ENCODE results near the gene TBL1XR1.
A peak's percentile ranks its signal among the peaks of the same experiment; 100 is the strongest.

TBL1XR1 gene

DNA sequence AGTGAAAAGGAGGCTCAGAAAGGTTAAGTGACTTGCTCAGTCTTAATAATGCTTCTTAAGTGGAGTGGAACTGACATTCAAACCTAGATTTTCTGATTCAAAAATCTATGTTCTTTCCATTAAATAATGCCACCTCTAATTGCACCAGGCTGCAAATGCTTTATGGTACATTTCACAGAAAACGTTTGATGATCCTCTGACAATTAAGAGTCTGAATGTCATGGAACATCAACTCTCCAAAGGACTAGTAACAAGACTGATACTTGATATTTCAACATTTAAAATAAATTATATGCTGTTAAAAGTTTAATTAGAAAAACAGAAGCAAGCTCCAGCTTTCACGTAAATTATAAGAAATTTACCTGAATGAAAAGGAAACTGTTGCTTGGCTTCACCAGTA lies 151.5 kb downstream of the TBL1XR1 start:
- DNase-seq (ENCODE audit: low read depth) = no peak
- TF ChIP-seq, protein P1, sequence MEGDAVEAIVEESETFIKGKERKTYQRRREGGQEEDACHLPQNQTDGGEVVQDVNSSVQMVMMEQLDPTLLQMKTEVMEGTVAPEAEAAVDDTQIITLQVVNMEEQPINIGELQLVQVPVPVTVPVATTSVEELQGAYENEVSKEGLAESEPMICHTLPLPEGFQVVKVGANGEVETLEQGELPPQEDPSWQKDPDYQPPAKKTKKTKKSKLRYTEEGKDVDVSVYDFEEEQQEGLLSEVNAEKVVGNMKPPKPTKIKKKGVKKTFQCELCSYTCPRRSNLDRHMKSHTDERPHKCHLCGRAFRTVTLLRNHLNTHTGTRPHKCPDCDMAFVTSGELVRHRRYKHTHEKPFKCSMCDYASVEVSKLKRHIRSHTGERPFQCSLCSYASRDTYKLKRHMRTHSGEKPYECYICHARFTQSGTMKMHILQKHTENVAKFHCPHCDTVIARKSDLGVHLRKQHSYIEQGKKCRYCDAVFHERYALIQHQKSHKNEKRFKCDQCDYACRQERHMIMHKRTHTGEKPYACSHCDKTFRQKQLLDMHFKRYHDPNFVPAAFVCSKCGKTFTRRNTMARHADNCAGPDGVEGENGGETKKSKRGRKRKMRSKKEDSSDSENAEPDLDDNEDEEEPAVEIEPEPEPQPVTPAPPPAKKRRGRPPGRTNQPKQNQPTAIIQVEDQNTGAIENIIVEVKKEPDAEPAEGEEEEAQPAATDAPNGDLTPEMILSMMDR (IDR thresholded peaks at IDR 0.05; ENCODE audit: low read depth, low read length, missing control alignments) = no peak
- no peak overlapping the region for H3K4me3 ChIP-seq (ENCODE audit: low read depth, low read length)
- in situ Hi-C loops (cut with HindIII; ENCODE audit: low sequenced_read_pairs) = no loop called here

GRCh38 chr3:177045222-177045621 lies 152.1 kb downstream of the TBL1XR1 start:
- DNase-seq (ENCODE audit: low read depth) = no peak
- no peak overlapping the region for H3K4me3 ChIP-seq (ENCODE audit: low read depth, low read length)
- in situ Hi-C loops (cut with HindIII; ENCODE audit: low sequenced_read_pairs) = no loop called here
- TF ChIP-seq, protein P1 (IDR thresholded peaks at IDR 0.05; ENCODE audit: low read depth, low read length, missing control alignments) = no peak

DNA sequence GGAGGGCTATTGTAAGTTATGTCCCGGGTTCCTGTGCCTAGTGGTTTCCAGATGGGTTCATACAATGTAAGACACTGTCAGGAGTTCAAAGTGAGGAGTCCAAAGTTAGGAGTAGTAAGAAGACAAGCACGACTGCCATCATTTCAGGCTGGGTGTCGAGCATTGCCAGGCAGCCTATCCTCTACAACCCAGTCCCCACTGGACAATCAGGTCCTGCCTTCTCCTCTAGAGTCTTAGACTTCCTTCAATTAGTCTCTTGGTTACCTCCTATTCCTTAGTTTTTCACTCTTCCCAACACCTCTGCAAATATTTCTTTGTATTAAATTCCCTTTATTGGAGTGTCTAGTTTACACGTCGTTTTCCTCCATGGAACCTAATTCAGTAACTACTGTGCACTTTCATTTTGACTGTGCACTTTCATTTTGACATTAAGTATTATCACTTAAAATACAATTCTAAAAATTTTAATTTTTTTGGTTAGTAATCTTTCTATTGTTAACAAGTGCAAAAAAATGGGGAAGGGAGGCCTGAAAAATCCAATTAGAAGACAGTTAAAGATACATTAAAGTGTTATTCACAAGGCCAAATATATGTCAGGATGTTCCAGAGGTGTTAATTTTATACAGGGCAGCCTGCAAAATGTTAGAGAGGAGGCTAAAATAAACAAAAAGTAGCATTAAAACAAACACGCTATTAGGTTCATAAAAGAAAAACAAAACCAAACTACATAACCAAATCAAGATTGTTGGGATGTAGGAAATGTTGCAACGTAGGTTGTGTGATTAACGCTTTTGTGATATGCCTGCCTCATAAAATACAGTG lies 155.3 kb downstream of the TBL1XR1 start:
- in situ Hi-C loops (cut with HindIII; ENCODE audit: low sequenced_read_pairs) = no loop called here
- TF ChIP-seq, protein P1 (IDR thresholded peaks at IDR 0.05; ENCODE audit: low read depth, low read length, missing control alignments) = no peak
- no peak overlapping the region for H3K4me3 ChIP-seq (ENCODE audit: low read depth, low read length)
- DNase-seq (ENCODE audit: low read depth) = no peak

GRCh38 chr3:177041021-177041729 lies 156.1 kb downstream of the TBL1XR1 start:
- no peak overlapping the region for H3K4me3 ChIP-seq (ENCODE audit: low read depth, low read length)
- TF ChIP-seq, protein P1 (IDR thresholded peaks at IDR 0.05; ENCODE audit: low read depth, low read length, missing control alignments) = no peak
- in situ Hi-C loops (cut with HindIII; ENCODE audit: low sequenced_read_pairs) = no loop called here
- DNase-seq (ENCODE audit: low read depth) = peak; percentile 13

DNA sequence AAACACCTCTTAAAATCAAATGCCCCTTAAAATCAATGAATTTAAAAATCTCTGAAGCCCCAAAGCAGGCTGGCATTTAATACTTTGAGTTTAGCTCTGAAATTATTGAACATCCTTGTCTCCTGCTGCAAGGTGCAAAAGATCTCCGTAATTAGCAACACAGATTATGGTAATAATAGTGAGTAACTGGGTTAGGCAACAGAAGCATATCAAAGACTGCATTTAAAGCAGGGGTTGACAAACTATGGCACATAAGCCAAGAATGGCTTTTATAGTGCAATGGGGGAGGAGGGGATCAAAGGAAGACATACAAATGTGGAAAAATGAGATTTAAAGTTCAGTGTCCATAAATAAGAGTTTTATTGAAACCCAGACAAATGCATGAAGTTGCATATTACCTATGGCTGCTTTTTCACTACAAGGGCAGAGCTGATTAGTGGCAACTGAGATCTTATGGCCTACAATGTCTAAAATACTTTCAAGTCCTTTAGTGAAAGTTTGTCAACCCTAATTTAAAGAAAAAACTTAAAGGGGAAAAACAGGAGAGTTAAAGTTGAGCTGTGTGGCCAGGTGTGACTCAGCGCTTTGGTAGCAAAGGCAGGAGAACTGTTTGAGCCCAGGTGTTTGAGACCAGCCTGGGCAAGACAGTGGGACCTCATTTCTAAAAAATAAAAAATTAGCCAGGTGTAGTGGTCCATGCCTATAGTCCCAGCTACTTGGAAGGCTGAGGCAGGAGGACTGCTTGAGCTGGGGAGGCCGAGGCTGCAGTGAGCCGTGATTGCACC lies 157.6 kb downstream of the TBL1XR1 start:
- DNase-seq (ENCODE audit: low read depth) = no peak
- in situ Hi-C loops (cut with HindIII; ENCODE audit: low sequenced_read_pairs) = no loop called here
- TF ChIP-seq, protein P1 (IDR thresholded peaks at IDR 0.05; ENCODE audit: low read depth, low read length, missing control alignments) = no peak
- H3K4me3 ChIP-seq (ENCODE audit: low read depth, low read length) = no peak overlapping the region

- no peak overlapping the region for H3K4me3 ChIP-seq (ENCODE audit: low read depth, low read length)
- no peak for DNase-seq (ENCODE audit: low read depth)
- in situ Hi-C loops (cut with HindIII; ENCODE audit: low sequenced_read_pairs) = no loop called here
- TF ChIP-seq, protein P1 (IDR thresholded peaks at IDR 0.05; ENCODE audit: low read depth, low read length, missing control alignments) = no peak
Observed at GRCh38 chr3:177037241-177037640, 160.0 kb downstream of the TBL1XR1 start.
